ENCODE results near the gene ANAPC15. TPM values are rescaled to one million over a fixed set of nuclear protein-coding genes. Genes with fewer than 3 reads are reported as not detected.

Gene ANAPC15
- total and polyA plus RNA-seq, 2 of the 13 experiments (the other 11 are each of a cell fraction or from before 2014, with no cell fraction given) = 18.8 to 25.7 TPM

- BruUV-seq (replicated peaks) = no TSS peak
- no peaks in the 10 kb centered on the region for H3K79me2 ChIP-seq (ENCODE audit: insufficient read depth, low read length)
- no peak overlapping the region for H3K27ac ChIP-seq (ENCODE audit: extremely low read length, insufficient read depth, low read length)
- no peaks in the 10 kb centered on the region for H3K9me3 ChIP-seq (ENCODE audit: low read length)
- ATAC-seq (no peak), DNase-seq (ENCODE audit: low spot score) (no peak), FAIRE-seq (no peak)
- TF ChIP-seq ATF7 (IDR thresholded peaks at IDR 0.05) = peak; percentile 53
- no peak for TF ChIP-seq ATF7 (CRISPR knock-in tag; IDR thresholded peaks at IDR 0.05)
- TF ChIP-seq MIXL1 (CRISPR knock-in tag; IDR thresholded peaks at IDR 0.05) = no peak
- no peak for TF ChIP-seq WIZ (CRISPR knock-in tag; IDR thresholded peaks at IDR 0.05)
- no peak for TF ChIP-seq MBNL3 (CRISPR knock-in tag; conservative IDR thresholded peaks at IDR 0.05)
- TF ChIP-seq RARA (CRISPR knock-in tag; IDR thresholded peaks at IDR 0.05) = no peak
- no peak for TF ChIP-seq ERF (CRISPR knock-in tag; IDR thresholded peaks at IDR 0.05)
- TF ChIP-seq CREB1 (IDR thresholded peaks at IDR 0.05) = peak; percentile 95
- TF ChIP-seq CREB1 (CRISPR knock-in tag; IDR thresholded peaks at IDR 0.05) = no peak
- no peak for TF ChIP-seq TBP (CRISPR knock-in tag; IDR thresholded peaks at IDR 0.05)
- intact Hi-C loops (cut with micrococcal nuclease; ENCODE audit: unreplicated experiment) (no loop called here), in situ Hi-C loops (cut with HindIII; ENCODE audit: extremely low pct_ligation_motif_present, low pct_unique_long_range_greater_than_20kb) (no loop called here)
- no peak overlapping the region for H3K4me3 ChIP-seq (replicated peaks in 1 of 3; ENCODE audit: insufficient read depth in 1 of 3, low read depth in 2 of 3, low read length in 3 of 3)
- no peaks in the 10 kb centered on the region for H3K4me1 ChIP-seq (ENCODE audit: insufficient read depth, low read length)
- ChIA-PET CTCF (ENCODE audit: low intra/inter-chr PET ratio, low total read pairs) (no interaction called here), POLR2A (no interaction called here)
- H3K4me2 ChIP-seq (ENCODE audit: low read depth, low read length) = no peak overlapping the region
- H3K9ac ChIP-seq (ENCODE audit: insufficient read depth, low read depth, low read length) = no peak overlapping the region
- H3K27me3 ChIP-seq (ENCODE audit: control insufficient read depth in 1 of 2, insufficient read depth in 2 of 2, low read length in 2 of 2) = 0 out of 5 replicates have a peak, but pooled peaks cover 0 to 1% of the 10 kb centered on the region in 2 experiments
- no peaks in the 10 kb centered on the region for H3K36me3 ChIP-seq (replicated peaks in 1 of 2; ENCODE audit: control insufficient read depth in 1 of 2, insufficient read depth in 2 of 2, low read length in 2 of 2)
- 36% methylated on average over 4 of the region's 4 CpGs for WGBS (ENCODE audit: low lambda C conversion rate)
- H2AFZ ChIP-seq (ENCODE audit: low read length) = no peak overlapping the region
- no peaks in the 10 kb centered on the region for H4K20me1 ChIP-seq (ENCODE audit: insufficient read depth, low read length)
Measured at GRCh38 chr11:72150882-72151281, 38.4 kb upstream of the ANAPC15 start.

DNA sequence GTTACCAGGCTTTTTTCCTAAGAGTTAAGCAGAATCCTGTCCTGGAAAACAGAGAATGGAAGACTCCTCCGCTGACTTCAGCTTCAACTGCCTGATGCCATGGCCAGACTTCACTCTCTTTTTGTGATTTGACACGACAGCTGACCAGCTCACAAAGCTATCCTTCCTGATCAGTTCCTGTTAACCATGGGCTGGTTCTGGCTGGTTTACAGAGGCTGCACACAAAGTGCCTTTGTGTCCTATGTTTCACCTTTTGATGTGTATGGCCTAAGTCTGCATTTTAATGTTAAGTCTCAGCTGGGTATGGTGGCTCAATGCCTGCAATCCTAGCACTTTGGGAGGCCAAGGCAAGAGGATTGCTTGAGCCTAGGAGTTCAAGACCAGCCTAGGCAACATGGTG lies 34.1 kb upstream of the ANAPC15 start:
- Histone ChIP-seq H3K4me3 (replicated peaks in 1 of 3; ENCODE audit: insufficient read depth in 1 of 3, low read depth in 2 of 3, low read length in 3 of 3) (no peak overlapping the region), H3K79me2 (ENCODE audit: insufficient read depth, low read length) (no peaks in the 10 kb centered on the region), H4K20me1 (ENCODE audit: insufficient read depth, low read length) (no peaks in the 10 kb centered on the region), H2AFZ (ENCODE audit: low read length) (no peak overlapping the region), H3K36me3 (replicated peaks in 1 of 2; ENCODE audit: control insufficient read depth in 1 of 2, insufficient read depth in 2 of 2, low read length in 2 of 2) (no peaks in the 10 kb centered on the region), H3K9me3 (ENCODE audit: low read length) (no peaks in the 10 kb centered on the region), H3K27me3 (ENCODE audit: control insufficient read depth in 1 of 2, insufficient read depth in 2 of 2, low read length in 2 of 2) (peaks cover 0 to 3% of the 10 kb centered on the region in 2 experiments; a peak in 2 of 5 replicates), H3K4me2 (ENCODE audit: low read depth, low read length) (no peak overlapping the region), H3K27ac (ENCODE audit: extremely low read length, insufficient read depth, low read length) (no peak overlapping the region), H3K9ac (ENCODE audit: insufficient read depth, low read depth, low read length) (no peak overlapping the region), H3K4me1 (ENCODE audit: insufficient read depth, low read length) (no peaks in the 10 kb centered on the region)
- TF ChIP-seq RARA (CRISPR knock-in tag; IDR thresholded peaks at IDR 0.05) = 0 out of 2 replicates have a peak, but pooled peaks have one; percentile 19
- TF ChIP-seq ZNF510 (CRISPR knock-in tag; IDR thresholded peaks at IDR 0.05; ENCODE audit: low read depth) = no peak
- ChIA-PET CTCF (ENCODE audit: low intra/inter-chr PET ratio, low total read pairs) (no interaction called here), POLR2A (no interaction called here)
- FAIRE-seq (no peak), ATAC-seq (no peak), DNase-seq (ENCODE audit: low spot score) (no peak)
- in situ Hi-C loops (cut with HindIII; ENCODE audit: extremely low pct_ligation_motif_present, low pct_unique_long_range_greater_than_20kb) (no loop called here), intact Hi-C loops (cut with micrococcal nuclease; ENCODE audit: unreplicated experiment) (no loop called here)
- 0% methylated on average over 2 of the region's 2 CpGs for WGBS (ENCODE audit: low lambda C conversion rate)
- no TSS peak for BruUV-seq (replicated peaks)
